ENCODE measurements around the gene BMPER. TPM values are rescaled to one million over a fixed set of nuclear protein-coding genes. Genes with fewer than 3 reads are reported as not detected.

BMPER gene
- total and polyA plus RNA-seq, 3 donors from 2014 or later = 1.7 to 2.8 (median 2.4) TPM

DNA sequence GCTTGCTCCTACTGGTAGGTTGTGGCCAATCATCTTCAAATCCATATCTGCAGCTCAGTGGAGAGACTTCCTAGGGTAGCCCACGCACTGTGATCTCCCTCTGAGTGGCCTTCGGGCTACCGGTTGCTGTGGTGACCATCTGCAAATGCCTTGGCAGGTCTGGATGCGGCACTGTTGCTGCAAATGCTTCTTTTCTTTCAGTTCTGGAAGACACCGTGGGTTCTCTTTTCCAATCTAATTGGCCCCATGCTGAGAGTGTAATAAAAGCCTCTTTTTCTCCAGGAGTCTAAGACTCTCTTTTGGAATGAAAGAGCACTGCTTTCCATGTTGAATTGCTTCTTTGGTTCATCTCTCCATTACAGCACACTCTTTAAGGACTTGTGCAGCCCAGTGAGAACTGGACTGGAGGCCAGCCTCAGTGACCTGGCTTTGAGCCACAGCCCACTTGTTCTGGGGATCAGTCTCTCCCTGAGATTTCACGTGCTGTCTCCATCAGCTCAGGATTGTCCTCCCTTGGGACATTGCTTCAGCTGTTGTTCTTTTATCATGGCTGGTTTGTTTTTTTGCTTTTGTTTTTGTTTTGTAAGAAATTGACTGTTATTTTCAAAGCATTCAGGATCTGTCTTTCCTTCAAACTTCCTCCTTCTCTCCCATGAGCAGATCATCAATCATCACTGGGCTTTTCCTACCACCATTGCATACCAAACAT lies 286.6 kb downstream of the BMPER start:
- Histone ChIP-seq H3K27ac (no peak overlapping the region), H3K36me3 (ENCODE audit: low read depth, missing control alignments) (no peaks in the 10 kb centered on the region), H3K9me3 (no peaks in the 10 kb centered on the region), H3K4me1 (no peaks in the 10 kb centered on the region), H3K27me3 (no peaks in the 10 kb centered on the region), H3K4me3 (no peak overlapping the region)
- intact Hi-C loops (cut with DNase I; ENCODE audit: low total_unique reads) = no loop called here
- DNase-seq = no peak
- WGBS, 2 donors = 66 to 68% methylated on average over 6 of the region's 6 CpGs
- TF ChIP-seq, protein P1, sequence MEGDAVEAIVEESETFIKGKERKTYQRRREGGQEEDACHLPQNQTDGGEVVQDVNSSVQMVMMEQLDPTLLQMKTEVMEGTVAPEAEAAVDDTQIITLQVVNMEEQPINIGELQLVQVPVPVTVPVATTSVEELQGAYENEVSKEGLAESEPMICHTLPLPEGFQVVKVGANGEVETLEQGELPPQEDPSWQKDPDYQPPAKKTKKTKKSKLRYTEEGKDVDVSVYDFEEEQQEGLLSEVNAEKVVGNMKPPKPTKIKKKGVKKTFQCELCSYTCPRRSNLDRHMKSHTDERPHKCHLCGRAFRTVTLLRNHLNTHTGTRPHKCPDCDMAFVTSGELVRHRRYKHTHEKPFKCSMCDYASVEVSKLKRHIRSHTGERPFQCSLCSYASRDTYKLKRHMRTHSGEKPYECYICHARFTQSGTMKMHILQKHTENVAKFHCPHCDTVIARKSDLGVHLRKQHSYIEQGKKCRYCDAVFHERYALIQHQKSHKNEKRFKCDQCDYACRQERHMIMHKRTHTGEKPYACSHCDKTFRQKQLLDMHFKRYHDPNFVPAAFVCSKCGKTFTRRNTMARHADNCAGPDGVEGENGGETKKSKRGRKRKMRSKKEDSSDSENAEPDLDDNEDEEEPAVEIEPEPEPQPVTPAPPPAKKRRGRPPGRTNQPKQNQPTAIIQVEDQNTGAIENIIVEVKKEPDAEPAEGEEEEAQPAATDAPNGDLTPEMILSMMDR (IDR thresholded peaks at IDR 0.05) = no peak
- TF ChIP-seq POLR2A (IDR thresholded peaks at IDR 0.05) = no peak

GRCh38 chr7:34192906-34193305 lies 287.6 kb downstream of the BMPER start:
- H3K4me3 ChIP-seq = no peak overlapping the region
- DNase-seq = no peak
- no peak overlapping the region for H3K27ac ChIP-seq
- H3K4me1 ChIP-seq = no peaks in the 10 kb centered on the region
- TF ChIP-seq, protein P1 (IDR thresholded peaks at IDR 0.05) = no peak
- TF ChIP-seq POLR2A (IDR thresholded peaks at IDR 0.05) = no peak
- 93 to 95% methylated on average over 1 of the region's 1 CpG for whole genome bisulfite sequencing, 2 donors
- intact Hi-C loops (cut with DNase I; ENCODE audit: low total_unique reads) = no loop called here
- no peaks in the 10 kb centered on the region for H3K36me3 ChIP-seq (ENCODE audit: low read depth, missing control alignments)
- no peaks in the 10 kb centered on the region for H3K9me3 ChIP-seq
- no peaks in the 10 kb centered on the region for H3K27me3 ChIP-seq

- 76 to 95% methylated on average over 1 of the region's 1 CpG for WGBS, 2 donors
- Histone ChIP-seq H3K9me3 (no peaks in the 10 kb centered on the region), H3K27ac (no peak overlapping the region), H3K27me3 (no peaks in the 10 kb centered on the region), H3K4me1 (no peaks in the 10 kb centered on the region), H3K4me3 (no peak overlapping the region), H3K36me3 (ENCODE audit: low read depth, missing control alignments) (no peaks in the 10 kb centered on the region)
- TF ChIP-seq, protein P1 (IDR thresholded peaks at IDR 0.05) = no peak
- TF ChIP-seq POLR2A (IDR thresholded peaks at IDR 0.05) = no peak
- intact Hi-C loops (cut with DNase I; ENCODE audit: low total_unique reads) = no loop called here
- DNase-seq = no peak
Measured at GRCh38 chr7:34198231-34198641, 292.9 kb downstream of the BMPER start.

All from testis (tissue), 3 donors.